IgD-negative memory B cell (primary cell): Measurements from ENCODE around the gene HTR2C. TPM values are rescaled to one million over a fixed set of nuclear protein-coding genes. Genes with fewer than 3 reads are reported as not detected.
"Not testable (repeated sequence)": the region's sequence is repeated elsewhere in the genome, so short reads cannot be mapped to it uniquely, and the experiment has no call there.

Experiments
- H3K27ac Mint-ChIP-seq, 3 donors: one replicate each; pipeline ENCODE4 v1.8.0; 2020 to 2022; ENCODE audit warnings: mild to moderate bottlenecking in 3 of 3, mixed read lengths in 3 of 3, moderate library complexity in 1 of 3
- H3K27me3 Mint-ChIP-seq: one replicate; pipeline ENCODE4 v1.8.0; 2021; ENCODE audit warnings: mixed read lengths
- H3K36me3 Mint-ChIP-seq: one replicate; pipeline ENCODE4 v1.8.0; 2020; ENCODE audit warnings: mild to moderate bottlenecking, mixed read lengths
- H3K4me1 Mint-ChIP-seq, 3 donors: one replicate each; pipeline ENCODE4 v1.8.0; 2020 to 2022; ENCODE audit warnings: mixed read lengths in 3 of 3, mild to moderate bottlenecking in 1 of 3
- H3K4me3 Mint-ChIP-seq, 4 donors: one replicate each; pipeline ENCODE4 v1.8.0; 2020 to 2022; ENCODE audit warnings: mild to moderate bottlenecking in 4 of 4, mixed read lengths in 4 of 4, moderate library complexity in 3 of 4
- H3K9me3 Mint-ChIP-seq, 3 donors: one replicate each; pipeline ENCODE4 v1.8.0; 2020 to 2021; ENCODE audit warnings: mixed read lengths in 3 of 3, mild to moderate bottlenecking in 1 of 3
- polyA plus RNA-seq: library from polyadenylated mRNA; unstranded; fragments of 300-500 nt; fragmentation: Illumina TruSeq; gene quantifications from one replicate; pipeline ENCODE4 v1.2.3, GENCODE V29; 2021

HTR2C gene
- polyA plus RNA-seq, 1 donor from 2014 or later, result not detected

- Mint-ChIP-seq H3K4me3 (no peak overlapping the region), H3K4me1 (no peaks in the 10 kb centered on the region), H3K9me3 (no peaks in the 10 kb centered on the region)
Measured at GRCh38 chrX:114626323-114626722, 42.4 kb downstream of the HTR2C start.

GRCh38 chrX:114635986-114636385, 52.1 kb downstream of the HTR2C start:
- H3K4me1 Mint-ChIP-seq, result no peaks in the 10 kb centered on the region
- no peak overlapping the region for H3K27ac Mint-ChIP-seq
- H3K4me3 Mint-ChIP-seq, result no peak overlapping the region
- peaks cover 0 to 1% (median 0%) of the 10 kb centered on the region in 3 donors for H3K9me3 Mint-ChIP-seq
- H3K27me3 Mint-ChIP-seq, result no peaks in the 10 kb centered on the region
- H3K36me3 Mint-ChIP-seq, result no peaks in the 10 kb centered on the region

More at GRCh38 chrX:114626323-114626722, 42.4 kb downstream of the HTR2C start:
- Mint-ChIP-seq H3K27me3 (no peaks in the 10 kb centered on the region), H3K27ac (no peak overlapping the region), H3K36me3 (no peaks in the 10 kb centered on the region)

DNA sequence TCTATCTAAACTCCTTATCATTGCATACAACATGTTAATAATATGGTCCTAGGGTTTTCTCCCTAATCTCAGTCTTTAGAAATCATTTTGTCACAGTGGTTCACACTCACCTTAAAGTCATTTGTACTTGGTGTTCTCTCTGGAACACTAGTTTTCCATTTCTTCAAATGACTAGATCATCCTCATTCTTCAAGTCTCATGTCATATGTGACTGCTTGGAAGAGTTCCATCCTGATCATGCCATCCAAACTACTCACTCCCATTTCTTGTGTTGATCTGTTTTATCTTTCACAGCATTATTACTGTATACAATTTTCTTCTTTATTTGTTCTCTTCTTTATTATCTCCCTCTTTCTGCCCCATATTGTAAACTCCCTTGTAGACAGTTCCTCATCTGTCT, 66.5 kb downstream of the HTR2C start:
- H3K36me3 Mint-ChIP-seq, result no peaks in the 10 kb centered on the region

DNA sequence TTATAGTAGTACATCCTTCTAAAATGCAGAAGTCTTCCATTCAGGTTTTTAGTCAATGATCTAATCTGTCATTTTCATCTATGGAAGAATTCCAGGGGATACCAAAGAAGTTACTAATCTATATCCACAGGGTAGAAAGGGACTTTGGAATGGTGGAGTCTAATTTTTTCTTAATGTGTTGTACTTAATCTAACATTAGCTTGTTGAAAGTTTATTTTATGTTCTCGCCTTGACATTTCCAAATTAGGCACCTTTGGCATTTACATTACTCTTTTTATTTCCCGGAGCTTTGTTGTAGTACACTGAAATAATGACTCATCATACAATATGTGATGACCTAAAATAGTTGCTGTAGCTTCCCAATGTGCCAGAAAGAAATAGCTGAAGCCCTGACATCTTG, 91.5 kb downstream of the HTR2C start:
- Mint-ChIP-seq H3K9me3 (no peaks in the 10 kb centered on the region), H3K27me3 (peaks cover under 1% of the 10 kb centered on the region), H3K4me3 (no peak overlapping the region), H3K4me1 (peaks cover 0 to 1% (median 0%) of the 10 kb centered on the region in 3 donors), H3K27ac (no peak overlapping the region), H3K36me3 (no peaks in the 10 kb centered on the region)

More for the DNA sequence above, 66.5 kb downstream of the HTR2C start:
- Mint-ChIP-seq H3K4me3 (no peak overlapping the region), H3K9me3 (peaks cover 0 to 2% (median 0%) of the 10 kb centered on the region in 3 donors), H3K27ac (no peak overlapping the region), H3K27me3 (peaks cover 3% of the 10 kb centered on the region), H3K4me1 (no peaks in the 10 kb centered on the region)

GRCh38 chrX:114700533-114700932, 116.6 kb downstream of the HTR2C start:
- H3K36me3 Mint-ChIP-seq, H3K9me3 Mint-ChIP-seq, H3K4me1 Mint-ChIP-seq, H3K4me3 Mint-ChIP-seq, H3K27me3 Mint-ChIP-seq, H3K27ac Mint-ChIP-seq: not testable (repeated sequence)

DNA sequence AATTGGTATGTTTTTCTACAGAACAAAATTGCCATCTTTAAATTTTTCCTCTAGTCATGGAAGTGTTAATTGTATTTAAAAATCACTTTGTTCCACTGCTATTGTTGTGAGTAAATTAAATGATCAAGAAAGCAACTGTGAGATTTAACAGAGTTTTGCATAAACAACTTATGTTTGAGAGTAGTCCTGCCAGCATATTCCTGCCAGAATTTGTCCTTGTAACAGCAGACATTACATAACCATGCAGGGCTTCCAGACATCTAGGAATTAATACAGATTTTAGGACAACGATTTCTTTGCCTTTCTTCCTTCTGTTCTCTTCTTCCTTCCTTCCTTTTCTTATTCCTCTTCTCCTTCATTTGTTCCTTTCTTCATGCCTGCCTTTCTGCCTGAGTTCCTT, 125.5 kb downstream of the HTR2C start:
- no peaks in the 10 kb centered on the region for H3K9me3 Mint-ChIP-seq
- H3K27ac Mint-ChIP-seq, result no peak overlapping the region
- H3K4me1 Mint-ChIP-seq, result no peaks in the 10 kb centered on the region
- H3K27me3 Mint-ChIP-seq, result no peaks in the 10 kb centered on the region
- H3K4me3 Mint-ChIP-seq, result no peak overlapping the region
- no peaks in the 10 kb centered on the region for H3K36me3 Mint-ChIP-seq

- Mint-ChIP-seq H3K9me3 (no peaks in the 10 kb centered on the region), H3K36me3 (no peaks in the 10 kb centered on the region), H3K4me3 (no peak overlapping the region), H3K27me3 (no peaks in the 10 kb centered on the region), H3K27ac (no peak overlapping the region), H3K4me1 (no peaks in the 10 kb centered on the region)
Measured at GRCh38 chrX:114710571-114710970, 126.7 kb downstream of the HTR2C start.

GRCh38 chrX:114712466-114712865, 128.6 kb downstream of the HTR2C start:
- Mint-ChIP-seq H3K27ac (no peak overlapping the region), H3K4me1 (no peaks in the 10 kb centered on the region), H3K9me3 (no peaks in the 10 kb centered on the region), H3K36me3 (no peaks in the 10 kb centered on the region), H3K4me3 (no peak overlapping the region), H3K27me3 (no peaks in the 10 kb centered on the region)

GRCh38 chrX:114715096-114715495, 131.2 kb downstream of the HTR2C start:
- Mint-ChIP-seq H3K4me1 (no peaks in the 10 kb centered on the region), H3K27me3 (no peaks in the 10 kb centered on the region)

GRCh38 chrX:114717921-114718320, 134.0 kb downstream of the HTR2C start:
- H3K27ac Mint-ChIP-seq, result no peak overlapping the region
- H3K4me1 Mint-ChIP-seq, result no peaks in the 10 kb centered on the region
- peaks cover 0 to 2% (median 0%) of the 10 kb centered on the region in 3 donors for H3K9me3 Mint-ChIP-seq
- H3K27me3 Mint-ChIP-seq, result no peaks in the 10 kb centered on the region
- H3K36me3 Mint-ChIP-seq, result no peaks in the 10 kb centered on the region
- no peak overlapping the region for H3K4me3 Mint-ChIP-seq

More at GRCh38 chrX:114715096-114715495, 131.2 kb downstream of the HTR2C start:
- Mint-ChIP-seq H3K9me3 (peaks cover 0 to 2% (median 0%) of the 10 kb centered on the region in 3 donors), H3K4me3 (no peak overlapping the region), H3K36me3 (no peaks in the 10 kb centered on the region), H3K27ac (no peak overlapping the region)

- Mint-ChIP-seq H3K4me3 (no peak overlapping the region), H3K27ac (no peak overlapping the region), H3K4me1 (no peaks in the 10 kb centered on the region), H3K9me3 (peaks cover 1 to 6% (median 2%) of the 10 kb centered on the region in 3 donors), H3K27me3 (no peaks in the 10 kb centered on the region), H3K36me3 (no peaks in the 10 kb centered on the region)
Measured at GRCh38 chrX:114766541-114766940, 182.7 kb downstream of the HTR2C start.

DNA sequence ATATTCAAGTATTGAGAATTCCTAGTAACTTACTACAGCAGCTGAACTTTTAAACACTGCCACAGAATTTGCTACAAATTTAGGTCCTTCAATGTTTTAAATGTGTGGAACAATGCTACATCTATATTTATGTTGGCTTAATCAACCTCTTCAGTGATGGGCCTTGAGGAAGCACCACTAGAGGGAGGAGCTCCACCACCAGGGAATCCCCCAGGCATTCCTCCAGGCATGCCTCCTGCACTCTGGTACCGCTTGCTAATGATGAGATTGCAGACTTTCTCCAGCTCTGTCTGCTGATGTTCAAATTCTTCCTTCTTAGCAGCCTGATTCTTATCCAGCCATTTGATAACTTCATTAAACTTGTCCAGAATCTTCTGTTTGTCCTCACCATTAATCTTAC, 190.8 kb downstream of the HTR2C start:
- no peaks in the 10 kb centered on the region for H3K36me3 Mint-ChIP-seq
- no peaks in the 10 kb centered on the region for H3K4me1 Mint-ChIP-seq
- peaks cover 1 to 6% (median 2%) of the 10 kb centered on the region in 3 donors for H3K9me3 Mint-ChIP-seq
- H3K4me3 Mint-ChIP-seq, result no peak overlapping the region
- no peaks in the 10 kb centered on the region for H3K27me3 Mint-ChIP-seq
- H3K27ac Mint-ChIP-seq, result no peak overlapping the region

GRCh38 chrX:114782925-114783324, 199.0 kb downstream of the HTR2C start:
- no peaks in the 10 kb centered on the region for H3K4me1 Mint-ChIP-seq
- no peak overlapping the region for H3K27ac Mint-ChIP-seq
- H3K27me3 Mint-ChIP-seq, result no peaks in the 10 kb centered on the region
- H3K4me3 Mint-ChIP-seq, result no peak overlapping the region
- no peaks in the 10 kb centered on the region for H3K36me3 Mint-ChIP-seq
- peaks cover 0 to 1% (median 0%) of the 10 kb centered on the region in 3 donors for H3K9me3 Mint-ChIP-seq

DNA sequence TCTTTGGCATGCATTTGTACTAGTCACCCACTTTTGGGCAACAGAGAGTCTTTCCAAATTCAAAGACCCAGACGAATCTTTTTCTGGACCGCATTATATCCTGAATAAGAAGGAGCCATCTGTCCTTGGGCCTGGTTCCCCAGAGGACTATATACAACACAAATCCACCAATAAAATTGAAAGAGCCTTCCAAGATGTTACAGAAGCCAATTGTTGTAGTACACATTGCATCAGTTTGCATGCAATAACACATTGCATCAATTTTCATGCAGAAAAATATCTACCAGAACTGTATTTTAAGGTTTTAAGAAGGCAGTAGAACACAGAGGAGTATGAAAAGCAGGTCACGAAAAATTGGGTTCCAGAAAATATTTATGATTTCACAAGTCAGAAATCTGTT, 203.2 kb downstream of the HTR2C start:
- Mint-ChIP-seq H3K27me3 (no peaks in the 10 kb centered on the region), H3K4me3 (no peak overlapping the region), H3K27ac (no peak overlapping the region), H3K4me1 (no peaks in the 10 kb centered on the region), H3K9me3 (peaks cover 0 to 1% (median 0%) of the 10 kb centered on the region in 3 donors), H3K36me3 (no peaks in the 10 kb centered on the region)

- Mint-ChIP-seq H3K4me3 (no peak overlapping the region), H3K36me3 (no peaks in the 10 kb centered on the region), H3K27ac (no peak overlapping the region)
Measured at GRCh38 chrX:114797494-114797893, 213.6 kb downstream of the HTR2C start.

GRCh38 chrX:114798907-114799306, 215.0 kb downstream of the HTR2C start:
- Mint-ChIP-seq H3K9me3 (peaks cover 0 to 1% (median under 1%) of the 10 kb centered on the region in 3 donors), H3K36me3 (no peaks in the 10 kb centered on the region), H3K4me3 (no peak overlapping the region), H3K27ac (no peak overlapping the region), H3K4me1 (no peaks in the 10 kb centered on the region), H3K27me3 (no peaks in the 10 kb centered on the region)

More at GRCh38 chrX:114797494-114797893, 213.6 kb downstream of the HTR2C start:
- no peaks in the 10 kb centered on the region for H3K27me3 Mint-ChIP-seq
- H3K4me1 Mint-ChIP-seq, result no peaks in the 10 kb centered on the region
- H3K9me3 Mint-ChIP-seq, result peaks cover 0 to 2% (median 1%) of the 10 kb centered on the region in 3 donors

GRCh38 chrX:114800719-114801118, 216.8 kb downstream of the HTR2C start:
- no peak overlapping the region for H3K4me3 Mint-ChIP-seq
- H3K9me3 Mint-ChIP-seq, result no peaks in the 10 kb centered on the region
- H3K36me3 Mint-ChIP-seq, result no peaks in the 10 kb centered on the region
- H3K27me3 Mint-ChIP-seq, result no peaks in the 10 kb centered on the region
- no peaks in the 10 kb centered on the region for H3K4me1 Mint-ChIP-seq
- no peak overlapping the region for H3K27ac Mint-ChIP-seq
